GM12878 (cell line): ENCODE data around the gene VWA8.

Experiments used
- ATF7 ChIP-seq: fragments of 450-650 bp; IDR thresholded peaks from 2 replicates; pipeline ENCODE4 v1.6.1; 2016; ENCODE audit warnings: low read depth, mild to moderate bottlenecking
- BRCA1 ChIP-seq: IDR thresholded peaks from 2 replicates; pipeline ENCODE4 v1.6.1; 2011; ENCODE audit warnings: low read depth, low read length, improper control_type of control experiment
- CEBPB ChIP-seq, 2 experiments: fragments of 150-350 bp in 1 of 2; IDR thresholded peaks; 2 replicates each; pipeline ENCODE4 v1.6.1; 2012 to 2014; ENCODE audit warnings: low read depth in 2 of 2, low read length in 2 of 2, borderline replicate concordance in 1 of 2, inconsistent platforms in 1 of 2
- CEBPZ ChIP-seq: fragments of 150-350 bp; IDR thresholded peaks from 2 replicates; pipeline ENCODE4 v1.6.1; 2016; ENCODE audit warnings: low read depth, low read length
- EGR1 ChIP-seq, 2 experiments: IDR thresholded peaks; 1 replicate in 1 of 2; 2 replicates in 1 of 2; pipeline ENCODE4 v1.6.1; 2011 to 2012; ENCODE audit warnings: low read depth in 2 of 2, low read length in 2 of 2, borderline replicate concordance in 1 of 2, mild to moderate bottlenecking in 1 of 2, moderate library complexity in 1 of 2
- POLR2A ChIP-seq: IDR thresholded peaks from 2 replicates; pipeline ENCODE4 v1.6.1; 2011; ENCODE audit warnings: low read depth, mild to moderate bottlenecking, low read length
- RELA ChIP-seq: fragments of 450-650 bp; IDR thresholded peaks from 2 replicates; pipeline ENCODE4 v1.8.0; 2014; ENCODE audit warnings: borderline replicate concordance; ENCODE audit not compliant: partially characterized antibody
- RFX5 ChIP-seq: IDR thresholded peaks from 2 replicates; pipeline ENCODE4 v1.6.1; 2011; ENCODE audit warnings: low read depth, low read length, improper control_type of control experiment
- ZBTB11 ChIP-seq: fragments of 450-650 bp; formaldehyde crosslinking; IDR thresholded peaks from 2 replicates; pipeline ENCODE4 v1.5.0; 2022; ENCODE audit warnings: mild to moderate bottlenecking, missing genetic modification characterization
- ZNF274 ChIP-seq: IDR thresholded peaks from one replicate; pipeline ENCODE4 v1.8.0; 2011; ENCODE audit not compliant: insufficient read length, insufficient read depth
- TF ChIP-seq, protein P1 (sequence below), 3 experiments: IDR thresholded peaks in 2 of 3; conservative IDR thresholded peaks in 1 of 3; 2 replicates each; pipeline ENCODE4 v1.5.1; 2011; ENCODE audit warnings: low read depth in 3 of 3, low read length in 3 of 3, mild to moderate bottlenecking in 3 of 3, control low read depth in 2 of 3, moderate library complexity in 2 of 3, inconsistent platforms in 1 of 3, mixed read lengths in 1 of 3; ENCODE audit not compliant: control insufficient read depth in 2 of 3, insufficient read depth in 1 of 3; ENCODE audit errors: extremely low read depth in 1 of 3

GRCh38 chr13:41842036-41842620, 118.8 kb downstream of the VWA8 start:
- TF ChIP-seq RELA, result no peak
- TF ChIP-seq ATF7, result no peak
- TF ChIP-seq, protein P1, sequence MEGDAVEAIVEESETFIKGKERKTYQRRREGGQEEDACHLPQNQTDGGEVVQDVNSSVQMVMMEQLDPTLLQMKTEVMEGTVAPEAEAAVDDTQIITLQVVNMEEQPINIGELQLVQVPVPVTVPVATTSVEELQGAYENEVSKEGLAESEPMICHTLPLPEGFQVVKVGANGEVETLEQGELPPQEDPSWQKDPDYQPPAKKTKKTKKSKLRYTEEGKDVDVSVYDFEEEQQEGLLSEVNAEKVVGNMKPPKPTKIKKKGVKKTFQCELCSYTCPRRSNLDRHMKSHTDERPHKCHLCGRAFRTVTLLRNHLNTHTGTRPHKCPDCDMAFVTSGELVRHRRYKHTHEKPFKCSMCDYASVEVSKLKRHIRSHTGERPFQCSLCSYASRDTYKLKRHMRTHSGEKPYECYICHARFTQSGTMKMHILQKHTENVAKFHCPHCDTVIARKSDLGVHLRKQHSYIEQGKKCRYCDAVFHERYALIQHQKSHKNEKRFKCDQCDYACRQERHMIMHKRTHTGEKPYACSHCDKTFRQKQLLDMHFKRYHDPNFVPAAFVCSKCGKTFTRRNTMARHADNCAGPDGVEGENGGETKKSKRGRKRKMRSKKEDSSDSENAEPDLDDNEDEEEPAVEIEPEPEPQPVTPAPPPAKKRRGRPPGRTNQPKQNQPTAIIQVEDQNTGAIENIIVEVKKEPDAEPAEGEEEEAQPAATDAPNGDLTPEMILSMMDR (IDR thresholded peaks at IDR 0.05 in 2 of 3, conservative IDR thresholded peaks at IDR 0.05 in 1 of 3; ENCODE audit: control insufficient read depth in 2 of 3, extremely low read depth in 1 of 3, insufficient read depth in 1 of 3, low read depth in 3 of 3, low read length in 3 of 3), result no peak
- no peak for TF ChIP-seq RFX5
- no peak for TF ChIP-seq ZBTB11 (CRISPR knock-in tag)
- TF ChIP-seq EGR1 (IDR thresholded peaks at IDR 0.05; ENCODE audit: borderline replicate concordance in 1 of 2, low read depth in 2 of 2, low read length in 2 of 2), result no peak
- TF ChIP-seq POLR2A, result no peak
- no peak for TF ChIP-seq CEBPB (IDR thresholded peaks at IDR 0.05; ENCODE audit: borderline replicate concordance in 1 of 2, low read depth in 2 of 2, low read length in 2 of 2)
- no peak for TF ChIP-seq CEBPZ
- TF ChIP-seq ZNF274, result no peak
- no peak for TF ChIP-seq BRCA1
